Trophoblast cell (in vitro differentiated cells and primary cell): ENCODE data around the gene TEN1.
"Not testable (repeated sequence)": the region's sequence is repeated elsewhere in the genome, so short reads cannot be mapped to it uniquely, and the experiment has no call there.

ENCODE experiments used
- DNase-seq, 2 donors: peaks; one replicate each; pipeline ENCODE4 v3.0.0-alpha.2; 2016
- H2AFZ ChIP-seq: 2 replicates; pipeline ENCODE4 v1.6.1; 2013; ENCODE audit warnings: low read length, moderate library complexity, mild to moderate bottlenecking; ENCODE audit not compliant: insufficient read depth, poor library complexity
- H2AK5ac ChIP-seq: 2 replicates; pipeline ENCODE4 v1.6.1; 2013; ENCODE audit warnings: mild to moderate bottlenecking, low read length
- H2BK120ac ChIP-seq: 2 replicates; pipeline ENCODE4 v1.6.1; 2013; ENCODE audit warnings: low read length, mild to moderate bottlenecking, moderate library complexity; ENCODE audit not compliant: insufficient read depth, poor library complexity
- H2BK12ac ChIP-seq: 2 replicates; pipeline ENCODE4 v1.6.1; 2013; ENCODE audit warnings: mild to moderate bottlenecking, low read length, moderate library complexity
- H2BK5ac ChIP-seq: 2 replicates; pipeline ENCODE4 v1.6.1; 2013; ENCODE audit warnings: low read length, low read depth, moderate library complexity, mild to moderate bottlenecking; ENCODE audit not compliant: poor library complexity
- H3K14ac ChIP-seq: 2 replicates; pipeline ENCODE4 v1.6.1; 2013; ENCODE audit warnings: mild to moderate bottlenecking, low read length
- H3K18ac ChIP-seq: 2 replicates; pipeline ENCODE4 v1.6.1; 2013; ENCODE audit warnings: mild to moderate bottlenecking, low read length
- H3K23ac ChIP-seq: 2 replicates; pipeline ENCODE4 v1.6.1; 2013; ENCODE audit warnings: low read length
- H3K27ac ChIP-seq: 2 replicates; pipeline ENCODE4 v1.5.1; 2013; ENCODE audit warnings: low read depth, mild to moderate bottlenecking, inconsistent platforms, low read length, moderate library complexity
- H3K27me3 ChIP-seq: 2 replicates; pipeline ENCODE4 v1.6.1; 2013; ENCODE audit warnings: inconsistent platforms, mild to moderate bottlenecking, low read length, moderate library complexity; ENCODE audit not compliant: insufficient read depth
- H3K36me3 ChIP-seq, 2 experiments: 1 replicate in 1 of 2; 2 replicates in 1 of 2; pipeline ENCODE4 v1.6.1; 2013; ENCODE audit warnings: low read length in 2 of 2, mild to moderate bottlenecking in 2 of 2, moderate library complexity in 1 of 2; ENCODE audit not compliant: insufficient read depth in 2 of 2, control insufficient read depth in 1 of 2
- H3K4ac ChIP-seq: 2 replicates; pipeline ENCODE4 v1.6.1; 2013; ENCODE audit warnings: low read depth, mild to moderate bottlenecking, low read length, moderate library complexity
- H3K4me1 ChIP-seq, 2 experiments: 1 replicate in 1 of 2; 2 replicates in 1 of 2; pipeline ENCODE4 v1.6.1; 2013; ENCODE audit warnings: low read length in 2 of 2, mild to moderate bottlenecking in 2 of 2, moderate library complexity in 1 of 2; ENCODE audit not compliant: insufficient read depth in 2 of 2, control insufficient read depth in 1 of 2
- H3K4me2 ChIP-seq: 2 replicates; pipeline ENCODE4 v1.6.1; 2013; ENCODE audit warnings: inconsistent platforms, mild to moderate bottlenecking, low read length, moderate library complexity
- H3K4me3 ChIP-seq: 2 replicates; pipeline ENCODE4 v1.5.1; 2013; ENCODE audit warnings: mild to moderate bottlenecking, low read depth, low read length, inconsistent platforms
- H3K79me1 ChIP-seq: one replicate; pipeline ENCODE4 v1.6.1; 2013; ENCODE audit warnings: low read length
- H3K79me2 ChIP-seq: 2 replicates; pipeline ENCODE4 v1.6.1; 2013; ENCODE audit warnings: low read length, mild to moderate bottlenecking; ENCODE audit not compliant: control insufficient read depth, insufficient read depth, poor library complexity
- H3K9ac ChIP-seq: 2 replicates; pipeline ENCODE4 v1.6.1; 2013; ENCODE audit warnings: mild to moderate bottlenecking, low read length
- H3K9me3 ChIP-seq: 2 replicates; pipeline ENCODE4 v1.6.1; 2013; ENCODE audit warnings: low read depth, mild to moderate bottlenecking, control low read depth, inconsistent platforms, low read length; ENCODE audit not compliant: insufficient read depth
- H4K12ac ChIP-seq: 2 replicates; pipeline ENCODE4 v1.6.1; 2013; ENCODE audit warnings: low read depth, mild to moderate bottlenecking, low read length, moderate library complexity
- H4K8ac ChIP-seq: 2 replicates; pipeline ENCODE4 v1.6.1; 2013; ENCODE audit warnings: low read depth, mild to moderate bottlenecking, low read length, moderate library complexity
- H4K91ac ChIP-seq: one replicate; pipeline ENCODE4 v1.6.1; 2013; ENCODE audit warnings: low read depth, mild to moderate bottlenecking, low read length, moderate library complexity
- WGBS: extraction: QIAGEN DNeasy Blood & Tissue Kit; methylation state at CpG from one replicate; pipeline ENCODE4 v1.1.7; 2013; ENCODE audit warnings: missing lambda C conversion rate; ENCODE audit not compliant: insufficient read length, insufficient coverage; ENCODE audit errors: extremely low coverage; 5-methylcytosine and 5-hydroxymethylcytosine counted together

TEN1 gene

DNA sequence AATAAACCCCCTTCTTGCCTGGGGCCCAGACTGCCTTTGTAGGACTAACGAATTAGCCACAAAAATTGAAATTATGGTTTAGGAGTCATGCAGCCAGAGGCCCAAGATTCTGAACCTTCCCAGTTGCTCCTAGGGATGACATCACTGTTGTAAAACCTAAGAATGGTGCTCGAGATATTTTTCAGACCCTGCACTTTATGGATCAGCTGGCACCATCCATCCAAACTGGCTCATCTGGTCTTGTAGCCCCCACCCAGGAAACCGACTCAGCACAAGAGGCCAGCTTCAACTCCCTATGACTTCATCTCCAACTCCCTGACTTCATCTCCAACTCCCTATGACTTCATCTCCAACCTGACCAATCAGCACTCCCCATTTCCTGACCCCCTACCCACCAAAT lies 59.0 kb downstream of the TEN1 start:
- Histone ChIP-seq H3K23ac (no peak overlapping the region), H4K8ac (no peak overlapping the region), H3K4me1 (no peaks in the 10 kb centered on the region), H3K27me3 (no peaks in the 10 kb centered on the region), H3K4me2 (no peak overlapping the region), H2AFZ (no peak overlapping the region), H3K79me2 (no peaks in the 10 kb centered on the region), H3K9ac (no peak overlapping the region), H2BK5ac (no peak overlapping the region), H3K4me3 (no peak overlapping the region), H2AK5ac (no peak overlapping the region), H3K4ac (no peak overlapping the region), H3K79me1 (no peaks in the 10 kb centered on the region), H3K18ac (no peak overlapping the region), H3K14ac (no peak overlapping the region), H2BK120ac (no peak overlapping the region), H2BK12ac (no peak overlapping the region), H3K27ac (no peak overlapping the region), H4K91ac (no peak overlapping the region), H3K9me3 (peaks cover 5% of the 10 kb centered on the region), H3K36me3 (peaks cover 33 to 42% of the 10 kb centered on the region in 2 experiments), H4K12ac (no peak overlapping the region)
- no CpG with 5 or more reads among the region's 3 CpGs for WGBS
- DNase-seq, result no peak

DNA sequence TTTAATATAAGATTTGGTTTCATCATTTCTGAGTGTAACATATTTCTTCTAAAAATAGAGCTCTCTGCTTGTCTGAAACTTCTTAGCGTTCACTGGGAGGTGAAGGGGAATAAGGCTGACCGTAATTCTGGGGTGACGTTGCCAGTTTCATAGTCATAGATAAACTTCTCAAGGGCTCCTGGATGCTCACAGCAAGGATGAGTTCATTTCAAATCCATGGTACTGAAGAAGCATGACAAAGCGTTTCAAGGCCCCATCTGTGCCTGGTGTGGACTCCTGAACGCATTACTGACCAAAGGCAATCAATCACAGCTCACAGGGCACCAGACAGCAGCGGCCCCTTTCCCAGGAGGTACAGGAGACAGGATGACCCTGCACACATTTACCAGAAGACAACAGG lies 60.1 kb downstream of the TEN1 start:
- no peak overlapping the region for H2BK12ac ChIP-seq
- no peak overlapping the region for H3K4me2 ChIP-seq
- H2BK5ac ChIP-seq, result no peak overlapping the region
- H3K4ac ChIP-seq, result no peak overlapping the region
- no peak for DNase-seq
- no peak overlapping the region for H3K18ac ChIP-seq
- no peak overlapping the region for H3K27ac ChIP-seq
- no peak overlapping the region for H3K4me3 ChIP-seq
- H3K23ac ChIP-seq, result no peak overlapping the region
- no peaks in the 10 kb centered on the region for H3K79me2 ChIP-seq
- no peaks in the 10 kb centered on the region for H3K9me3 ChIP-seq
- H2AFZ ChIP-seq, result no peak overlapping the region
- H4K8ac ChIP-seq, result no peak overlapping the region
- H4K12ac ChIP-seq, result no peak overlapping the region
- no peak overlapping the region for H3K9ac ChIP-seq
- no peak overlapping the region for H2BK120ac ChIP-seq
- H3K4me1 ChIP-seq, result no peaks in the 10 kb centered on the region
- H3K79me1 ChIP-seq, result no peaks in the 10 kb centered on the region
- peaks cover 40 to 53% of the 10 kb centered on the region in 2 experiments for H3K36me3 ChIP-seq
- WGBS, result no CpG with 5 or more reads among the region's 6 CpGs
- H4K91ac ChIP-seq, result no peak overlapping the region
- H2AK5ac ChIP-seq, result no peak overlapping the region
- H3K14ac ChIP-seq, result no peak overlapping the region
- H3K27me3 ChIP-seq, result no peaks in the 10 kb centered on the region

DNA sequence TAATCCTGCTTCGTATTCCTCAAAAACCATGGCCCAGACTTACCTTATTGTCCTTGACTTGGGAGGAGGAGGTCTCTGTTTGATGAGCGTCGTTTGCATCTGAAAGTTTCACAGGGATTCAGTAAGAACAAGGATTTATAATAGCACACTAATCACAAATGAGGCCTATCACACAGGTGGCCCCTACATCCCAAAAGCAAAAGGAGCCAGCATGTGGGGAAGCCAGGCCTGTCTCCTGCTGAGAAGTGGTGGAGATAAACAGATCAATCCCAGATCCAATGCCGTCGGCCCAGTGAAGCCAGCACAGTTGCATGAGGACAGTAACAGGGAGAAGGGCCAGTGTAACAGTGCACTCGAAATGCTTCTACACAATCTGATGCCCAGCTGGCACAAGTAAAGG lies 61.3 kb downstream of the TEN1 start:
- H3K79me1 ChIP-seq, result no peaks in the 10 kb centered on the region
- no peak overlapping the region for H2BK12ac ChIP-seq
- H3K9me3 ChIP-seq, result no peaks in the 10 kb centered on the region
- no peak overlapping the region for H3K4ac ChIP-seq
- H4K91ac ChIP-seq, result no peak overlapping the region
- no peak overlapping the region for H2AK5ac ChIP-seq
- H3K36me3 ChIP-seq, result peaks cover 51 to 65% of the 10 kb centered on the region in 2 experiments
- no peak overlapping the region for H4K8ac ChIP-seq
- H3K23ac ChIP-seq, result no peak overlapping the region
- H3K79me2 ChIP-seq, result no peaks in the 10 kb centered on the region
- no peak overlapping the region for H3K14ac ChIP-seq
- no peak overlapping the region for H4K12ac ChIP-seq
- no peaks in the 10 kb centered on the region for H3K27me3 ChIP-seq
- no peak overlapping the region for H3K18ac ChIP-seq
- WGBS, result no CpG with 5 or more reads among the region's 6 CpGs
- no peak overlapping the region for H3K4me3 ChIP-seq
- no peak overlapping the region for H3K4me2 ChIP-seq
- no peaks in the 10 kb centered on the region for H3K4me1 ChIP-seq
- no peak for DNase-seq
- no peak overlapping the region for H3K9ac ChIP-seq
- no peak overlapping the region for H2BK120ac ChIP-seq
- H2AFZ ChIP-seq, result no peak overlapping the region
- H2BK5ac ChIP-seq, result no peak overlapping the region
- H3K27ac ChIP-seq, result no peak overlapping the region

DNA sequence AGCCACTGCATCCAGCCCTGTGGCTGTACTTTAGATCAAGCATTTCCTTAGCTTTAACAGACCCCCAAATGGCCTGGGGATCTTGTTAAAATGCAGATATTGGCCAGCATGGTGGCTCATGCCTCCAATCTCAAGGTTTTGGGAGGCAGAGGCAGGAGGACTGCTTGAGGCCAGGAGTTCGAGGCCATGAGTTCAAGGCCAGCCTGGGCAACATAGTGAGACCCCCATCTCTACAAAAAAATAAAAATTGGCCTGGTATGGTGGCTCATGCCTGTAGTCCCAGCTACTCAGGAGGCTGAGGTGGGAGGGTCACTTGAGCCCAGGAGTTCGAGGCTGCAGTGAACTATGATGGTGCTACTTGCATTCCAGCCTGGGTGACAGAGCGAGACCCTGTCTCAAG lies 63.8 kb downstream of the TEN1 start:
- H3K27ac ChIP-seq, H4K8ac ChIP-seq, H3K9ac ChIP-seq, H3K4me3 ChIP-seq, H3K14ac ChIP-seq, H3K23ac ChIP-seq, H3K18ac ChIP-seq, H2BK12ac ChIP-seq, H3K4me1 ChIP-seq, H4K12ac ChIP-seq, H3K79me1 ChIP-seq, H3K27me3 ChIP-seq, DNase-seq, H2AFZ ChIP-seq, H3K9me3 ChIP-seq, H3K79me2 ChIP-seq, H2AK5ac ChIP-seq, H4K91ac ChIP-seq, H3K4ac ChIP-seq, H2BK5ac ChIP-seq, H2BK120ac ChIP-seq, H3K4me2 ChIP-seq: not testable (repeated sequence)
- no CpG with 5 or more reads among the region's 3 CpGs for WGBS
- peaks cover 72 to 85% of the 10 kb centered on the region in 2 experiments for H3K36me3 ChIP-seq
